DLD1 (cell line): ENCODE measurements around the gene FGFBP2.
"Not testable (repeated sequence)": the region's sequence is repeated elsewhere in the genome, so short reads cannot be mapped to it uniquely, and the experiment has no call there.

Source experiments
- in situ Hi-C: cut with HindIII; loops from 2 replicates; pipeline ENCODE4 v1.10.0; 2017; ENCODE audit warnings: low sequenced_read_pairs

The FGFBP2 gene

GRCh38 chr4:15931451-15932210 lies 31.3 kb downstream of the FGFBP2 start:
- in situ Hi-C loops: no loop called here

DNA sequence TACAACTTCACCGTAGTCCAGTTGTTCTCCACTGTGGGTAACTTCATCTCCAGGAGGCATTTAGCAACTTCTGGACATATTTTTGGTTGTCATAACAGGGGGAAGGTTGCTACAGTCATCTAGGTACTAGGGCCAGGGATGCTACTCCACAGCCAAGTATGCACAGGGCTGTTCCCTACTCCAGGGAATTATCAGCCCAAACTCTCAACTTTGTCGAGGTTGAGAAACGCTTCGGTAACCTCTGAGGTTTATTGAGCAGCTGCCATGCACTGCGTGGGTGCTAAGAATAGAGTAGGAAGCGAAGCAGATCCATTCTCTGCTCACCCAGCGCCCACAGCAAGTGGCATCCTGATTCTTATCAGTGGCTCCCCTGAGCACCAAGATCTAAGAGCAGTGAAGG lies 32.7 kb downstream of the FGFBP2 start:
- in situ Hi-C loops: no loop called here

- in situ Hi-C loops: no loop called here
Observed at GRCh38 chr4:15929540-15929939, 33.4 kb downstream of the FGFBP2 start.

GRCh38 chr4:15928883-15929282 lies 34.1 kb downstream of the FGFBP2 start:
- in situ Hi-C loops: no loop called here

- in situ Hi-C loops: no loop called here
Observed at GRCh38 chr4:15926486-15926885, 36.5 kb downstream of the FGFBP2 start.

- in situ Hi-C loops: no loop called here
Observed at GRCh38 chr4:15925830-15926229, 37.1 kb downstream of the FGFBP2 start.

DNA sequence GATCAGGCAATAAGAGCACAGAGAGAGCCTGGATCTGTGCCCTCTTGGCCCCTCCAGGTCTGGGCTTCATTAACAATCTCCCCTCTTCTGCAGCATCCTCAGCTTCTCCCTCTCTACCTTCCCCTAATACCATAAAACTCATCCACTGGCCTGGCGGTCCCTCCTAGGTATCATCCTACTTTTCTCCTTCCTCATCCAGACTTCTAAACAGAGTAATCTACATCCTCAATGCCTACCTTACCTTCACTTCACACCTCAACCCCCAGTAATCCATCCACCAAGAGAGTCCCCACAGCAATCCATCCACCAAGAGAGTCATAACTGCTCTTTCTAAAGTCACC lies 41.4 kb downstream of the FGFBP2 start:
- in situ Hi-C loops: no loop called here

- in situ Hi-C loops: no loop called here
Observed at GRCh38 chr4:15920723-15921591, 42.0 kb downstream of the FGFBP2 start.

DNA sequence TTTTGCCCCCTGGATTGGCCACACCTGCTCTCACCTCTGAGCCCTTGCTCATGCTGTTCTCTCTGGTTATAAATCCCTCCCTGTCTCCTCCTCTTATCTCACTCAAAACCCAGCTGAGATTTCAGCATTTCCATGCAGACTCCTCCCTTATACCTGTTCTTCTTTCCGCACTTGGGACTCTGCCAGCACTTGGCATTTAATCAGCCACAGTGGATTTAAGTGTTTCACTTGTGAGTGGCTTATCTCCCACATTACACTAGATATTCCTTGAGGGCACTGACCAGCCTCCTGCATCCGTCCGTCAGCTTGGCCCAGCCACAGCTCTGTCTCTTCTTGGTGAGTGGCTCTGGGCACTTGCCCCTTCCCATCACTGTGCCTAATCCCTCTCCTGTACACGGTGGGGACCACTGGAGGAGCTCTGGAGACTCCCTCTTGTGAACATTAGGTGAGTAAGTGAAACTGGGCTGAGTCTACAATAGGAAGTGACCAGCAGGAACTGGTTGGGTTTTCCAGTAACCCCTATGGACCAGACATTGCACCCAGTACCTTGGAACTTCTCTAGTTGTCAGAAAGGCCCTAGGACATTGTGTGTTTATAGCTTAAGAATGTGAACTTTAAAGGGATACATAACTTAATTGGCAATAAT lies 44.4 kb downstream of the FGFBP2 start:
- in situ Hi-C loops: no loop called here

- in situ Hi-C loops: no loop called here
Observed at GRCh38 chr4:15917297-15917696, 45.7 kb downstream of the FGFBP2 start.

DNA sequence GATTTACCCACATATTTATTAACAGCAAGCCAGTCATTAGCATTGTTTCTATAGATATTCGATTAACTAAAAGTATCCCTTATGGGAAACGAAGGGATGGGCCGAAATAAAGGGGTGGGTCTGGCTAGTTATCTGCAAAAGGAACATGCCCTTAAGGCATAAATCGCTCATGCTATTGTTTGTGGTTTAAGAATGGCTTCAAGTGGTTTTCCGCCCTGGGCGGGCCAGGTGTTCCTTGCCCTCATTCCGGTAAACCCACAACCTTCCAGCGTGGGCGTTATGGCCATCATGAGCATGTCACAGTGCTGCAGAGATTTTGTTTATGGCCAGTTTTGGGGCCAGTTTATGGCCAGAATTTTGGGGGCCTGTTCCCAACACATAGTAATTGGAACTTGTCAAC lies 46.6 kb downstream of the FGFBP2 start:
- in situ Hi-C loops: not testable (repeated sequence)

- in situ Hi-C loops: no loop called here
Observed at GRCh38 chr4:15914736-15915135, 48.2 kb downstream of the FGFBP2 start.

- in situ Hi-C loops: no loop called here
Observed at GRCh38 chr4:15914291-15914690, 48.7 kb downstream of the FGFBP2 start.

DNA sequence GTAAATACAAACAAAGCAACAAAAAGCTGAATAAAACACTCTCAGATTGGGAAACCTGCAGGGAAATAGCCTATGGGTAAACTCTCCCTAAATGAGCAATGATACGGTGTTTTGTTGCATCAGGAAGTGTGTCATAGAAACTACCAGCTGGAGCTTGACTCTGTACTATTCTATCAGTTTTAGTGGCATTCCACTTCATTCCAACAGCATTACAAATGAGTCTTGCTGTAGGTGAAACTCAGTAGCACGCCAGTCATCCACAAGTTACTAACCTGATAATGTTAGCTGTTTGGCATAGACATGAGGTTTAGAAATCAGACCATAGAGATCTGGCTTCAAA lies 49.4 kb downstream of the FGFBP2 start:
- in situ Hi-C loops: no loop called here

GRCh38 chr4:15912961-15913630 lies 49.9 kb downstream of the FGFBP2 start:
- in situ Hi-C loops: no loop called here

GRCh38 chr4:15912236-15912635 lies 50.7 kb downstream of the FGFBP2 start:
- in situ Hi-C loops: no loop called here
